Stimulated activated naive B cell treated with anti-CD40 and anti-IgM and Interleukin-4, amounts not matched to agents 10 μg/mL and 1 μg/mL and 100 μg/mL, for 72 hours (primary cell): ENCODE results near the gene PRRT1.

Experiments used
- ATAC-seq, 2 donors: fragments of 150-1000 bp; cut with Tn5 transposase; replicated peaks; 2 replicates each; pipeline ENCODE4 v1.10.0; 2021; ENCODE audit warnings: moderate library complexity in 1 of 2
- DNase-seq: peaks from one replicate; pipeline ENCODE4 v3.0.0; 2021
- H3K27ac Mint-ChIP-seq: one replicate; pipeline ENCODE4 v1.8.0; 2022; ENCODE audit warnings: mild to moderate bottlenecking, mixed read lengths
- H3K27me3 Mint-ChIP-seq, 2 donors: one replicate each; pipeline ENCODE4 v1.8.0; 2022; ENCODE audit warnings: mixed read lengths in 2 of 2
- H3K36me3 Mint-ChIP-seq, 2 donors: one replicate each; pipeline ENCODE4 v1.8.0; 2022; ENCODE audit warnings: mixed read lengths in 2 of 2, mild to moderate bottlenecking in 1 of 2
- H3K4me1 Mint-ChIP-seq, 2 donors: one replicate each; pipeline ENCODE4 v1.8.0; 2022; ENCODE audit warnings: mixed read lengths in 2 of 2, mild to moderate bottlenecking in 1 of 2
- H3K4me3 Mint-ChIP-seq, 2 donors: one replicate each; pipeline ENCODE4 v1.8.0; 2022; ENCODE audit warnings: mild to moderate bottlenecking in 2 of 2, mixed read lengths in 2 of 2, moderate library complexity in 1 of 2
- H3K9me3 Mint-ChIP-seq, 2 donors: one replicate each; pipeline ENCODE4 v1.8.0; 2022; ENCODE audit warnings: mixed read lengths in 2 of 2, mild to moderate bottlenecking in 1 of 2

PRRT1 gene

GRCh38 chr6:32117461-32117860, 34.3 kb downstream of the PRRT1 start:
- no peaks in the 10 kb centered on the region for H3K27me3 Mint-ChIP-seq
- ATAC-seq: no peak
- no peak for DNase-seq
- H3K9me3 Mint-ChIP-seq: no peaks in the 10 kb centered on the region
- H3K4me1 Mint-ChIP-seq: peaks cover 20 to 29% of the 10 kb centered on the region in 2 donors
- H3K27ac Mint-ChIP-seq: no peak overlapping the region
- peaks cover 51 to 74% of the 10 kb centered on the region in 2 donors for H3K36me3 Mint-ChIP-seq
- no peak overlapping the region for H3K4me3 Mint-ChIP-seq

- DNase-seq (no peak), ATAC-seq (peak; percentile 41 to 52)
- Mint-ChIP-seq H3K36me3 (peaks cover 46 to 75% of the 10 kb centered on the region in 2 donors), H3K4me1 (peaks cover 20 to 29% of the 10 kb centered on the region in 2 donors), H3K4me3 (no peak overlapping the region), H3K27ac (no peak overlapping the region), H3K9me3 (no peaks in the 10 kb centered on the region), H3K27me3 (no peaks in the 10 kb centered on the region)
Observed at GRCh38 chr6:32116674-32117073, 35.1 kb downstream of the PRRT1 start.

GRCh38 chr6:32115623-32116022, 36.1 kb downstream of the PRRT1 start:
- Mint-ChIP-seq H3K27ac (peak overlapping the region; percentile 2), H3K27me3 (no peaks in the 10 kb centered on the region), H3K4me3 (no peak overlapping the region), H3K36me3 (peaks cover 43 to 75% of the 10 kb centered on the region in 2 donors), H3K9me3 (no peaks in the 10 kb centered on the region), H3K4me1 (peaks cover 20 to 29% of the 10 kb centered on the region in 2 donors)
- no peak for DNase-seq
- no peak for ATAC-seq

- Mint-ChIP-seq H3K36me3 (peaks cover 38 to 70% of the 10 kb centered on the region in 2 donors), H3K27ac (no peak overlapping the region), H3K4me3 (no peak overlapping the region), H3K27me3 (peaks cover 0 to under 1% of the 10 kb centered on the region in 2 donors), H3K4me1 (peaks cover 22 to 32% of the 10 kb centered on the region in 2 donors), H3K9me3 (no peaks in the 10 kb centered on the region)
- no peak for ATAC-seq
- DNase-seq: no peak
Observed at GRCh38 chr6:32114796-32115195, 36.9 kb downstream of the PRRT1 start.

- peaks cover 24 to 31% of the 10 kb centered on the region in 2 donors for H3K4me1 Mint-ChIP-seq
Observed at GRCh38 chr6:32113386-32114352, 38.1 kb downstream of the PRRT1 start.

GRCh38 chr6:32112431-32112980, 39.2 kb downstream of the PRRT1 start:
- Mint-ChIP-seq H3K27me3 (peaks cover 16 to 20% of the 10 kb centered on the region in 2 donors), H3K4me3 (no peak overlapping the region), H3K4me1 (peaks cover 29 to 41% of the 10 kb centered on the region in 2 donors), H3K27ac (no peak overlapping the region), H3K36me3 (peaks cover 28 to 53% of the 10 kb centered on the region in 2 donors), H3K9me3 (no peaks in the 10 kb centered on the region)
- DNase-seq (no peak), ATAC-seq (no peak)

More at GRCh38 chr6:32113386-32114352, 38.1 kb downstream of the PRRT1 start:
- Mint-ChIP-seq H3K9me3 (no peaks in the 10 kb centered on the region), H3K36me3 (peaks cover 29 to 58% of the 10 kb centered on the region in 2 donors), H3K27me3 (peaks cover 5 to 9% of the 10 kb centered on the region in 2 donors), H3K4me3 (no peak overlapping the region), H3K27ac (no peak overlapping the region)
- DNase-seq (no peak), ATAC-seq (peak in 1 of 2 donors; percentile 32)

GRCh38 chr6:32111424-32112066, 40.2 kb downstream of the PRRT1 start:
- ATAC-seq (no peak), DNase-seq (no peak)
- Mint-ChIP-seq H3K9me3 (no peaks in the 10 kb centered on the region), H3K27ac (no peak overlapping the region), H3K4me3 (no peak overlapping the region), H3K4me1 (peaks cover 29 to 43% of the 10 kb centered on the region in 2 donors), H3K36me3 (peaks cover 25 to 47% of the 10 kb centered on the region in 2 donors), H3K27me3 (peaks cover 26 to 30% of the 10 kb centered on the region in 2 donors)

- Mint-ChIP-seq H3K4me3 (no peak overlapping the region), H3K4me1 (peaks cover 25 to 37% of the 10 kb centered on the region in 2 donors), H3K27ac (no peak overlapping the region), H3K27me3 (peaks cover 35 to 36% of the 10 kb centered on the region in 2 donors), H3K9me3 (no peaks in the 10 kb centered on the region), H3K36me3 (peaks cover 16 to 38% of the 10 kb centered on the region in 2 donors)
- ATAC-seq: no peak
- DNase-seq: no peak
Observed at GRCh38 chr6:32110632-32111031, 41.1 kb downstream of the PRRT1 start.

GRCh38 chr6:32109765-32110160, 42.0 kb downstream of the PRRT1 start:
- H3K27ac Mint-ChIP-seq: no peak overlapping the region
- DNase-seq: no peak
- H3K4me3 Mint-ChIP-seq: no peak overlapping the region
- peaks cover 41 to 44% of the 10 kb centered on the region in 2 donors for H3K27me3 Mint-ChIP-seq
- H3K36me3 Mint-ChIP-seq: peaks cover 8 to 30% of the 10 kb centered on the region in 2 donors
- H3K9me3 Mint-ChIP-seq: peaks cover 0 to 4% of the 10 kb centered on the region in 2 donors
- peaks cover 23 to 36% of the 10 kb centered on the region in 2 donors for H3K4me1 Mint-ChIP-seq
- ATAC-seq: no peak

- H3K9me3 Mint-ChIP-seq: peaks cover 0 to 4% of the 10 kb centered on the region in 2 donors
- H3K36me3 Mint-ChIP-seq: peaks cover 6 to 28% of the 10 kb centered on the region in 2 donors
- H3K4me3 Mint-ChIP-seq: peak within 1 kb of the TSS in 1 of 2 donors; percentile 4
- peak; percentile 38 to 40 for ATAC-seq
- peaks cover 22 to 36% of the 10 kb centered on the region in 2 donors for H3K4me1 Mint-ChIP-seq
- H3K27ac Mint-ChIP-seq: no peak within 1 kb of the TSS
- H3K27me3 Mint-ChIP-seq: peaks cover 46 to 49% of the 10 kb centered on the region in 2 donors
- no peak for DNase-seq
Observed at GRCh38 chr6:32109114-32109764, 42.5 kb downstream of the PRRT1 start, which contains the start of gene TNXB. Gene TNXB (minus strand): TSS chr6:32109338. CDS start chr6:32098198, 11,140 bp downstream.

- H3K4me1 Mint-ChIP-seq: peaks cover 22 to 36% of the 10 kb centered on the region in 2 donors
- no peak overlapping the region for H3K27ac Mint-ChIP-seq
- peaks cover 6 to 27% of the 10 kb centered on the region in 2 donors for H3K36me3 Mint-ChIP-seq
- H3K9me3 Mint-ChIP-seq: peaks cover 0 to 4% of the 10 kb centered on the region in 2 donors
- peak; percentile 6 to 15 for ATAC-seq
- H3K27me3 Mint-ChIP-seq: peaks cover 49 to 54% of the 10 kb centered on the region in 2 donors
- no peak overlapping the region for H3K4me3 Mint-ChIP-seq
- no peak for DNase-seq
Observed at GRCh38 chr6:32108727-32109113, 43.0 kb downstream of the PRRT1 start.

GRCh38 chr6:32108094-32108627, 43.6 kb downstream of the PRRT1 start:
- Mint-ChIP-seq H3K36me3 (peaks cover 8 to 22% of the 10 kb centered on the region in 2 donors), H3K27me3 (peaks cover 54 to 60% of the 10 kb centered on the region in 2 donors), H3K27ac (no peak overlapping the region), H3K4me1 (peaks cover 22 to 31% of the 10 kb centered on the region in 2 donors), H3K9me3 (peaks cover 0 to 4% of the 10 kb centered on the region in 2 donors), H3K4me3 (no peak overlapping the region)
- no peak for DNase-seq
- peak in 1 of 2 donors; percentile 31 for ATAC-seq

GRCh38 chr6:32107406-32107805, 44.3 kb downstream of the PRRT1 start:
- Mint-ChIP-seq H3K4me3 (no peak overlapping the region), H3K27me3 (peaks cover 54 to 60% of the 10 kb centered on the region in 2 donors), H3K36me3 (peaks cover 7 to 14% of the 10 kb centered on the region in 2 donors), H3K4me1 (peaks cover 17 to 27% of the 10 kb centered on the region in 2 donors), H3K9me3 (peaks cover 0 to 4% of the 10 kb centered on the region in 2 donors), H3K27ac (no peak overlapping the region)
- no peak for DNase-seq
- no peak for ATAC-seq
